Muscle layer of colon (tissue), 2 donors: ENCODE measurements around the gene SPATA31E1.

Experiments used
- H3K27ac ChIP-seq: one replicate; pipeline ENCODE4 v1.7.0; 2013; ENCODE audit warnings: low read depth, mild to moderate bottlenecking, low read length, moderate library complexity
- H3K27me3 ChIP-seq, 2 donors: one replicate each; pipeline ENCODE4 v1.7.0; 2013; ENCODE audit warnings: low read length in 2 of 2, mild to moderate bottlenecking in 2 of 2; ENCODE audit not compliant: insufficient read depth in 2 of 2, control insufficient read depth in 1 of 2
- H3K36me3 ChIP-seq: one replicate; pipeline ENCODE4 v1.7.0; 2013; ENCODE audit warnings: mild to moderate bottlenecking, low read length; ENCODE audit not compliant: insufficient read depth
- H3K4me1 ChIP-seq: one replicate; pipeline ENCODE4 v1.7.0; 2013; ENCODE audit warnings: mild to moderate bottlenecking, low read length; ENCODE audit not compliant: insufficient read depth
- H3K4me3 ChIP-seq, 2 donors: one replicate each; pipeline ENCODE4 v1.7.0; 2013; ENCODE audit warnings: low read length in 2 of 2, low read depth in 1 of 2, mild to moderate bottlenecking in 1 of 2, moderate library complexity in 1 of 2
- H3K9ac ChIP-seq: one replicate; pipeline ENCODE4 v1.7.0; 2013; ENCODE audit warnings: low read length
- H3K9me3 ChIP-seq: one replicate; pipeline ENCODE4 v1.7.0; 2013; ENCODE audit warnings: mild to moderate bottlenecking, low read length
- donor health status: abdominal sarcoma.
- donor health status: Adenocarcinoma of cecum.

Gene SPATA31E1

DNA sequence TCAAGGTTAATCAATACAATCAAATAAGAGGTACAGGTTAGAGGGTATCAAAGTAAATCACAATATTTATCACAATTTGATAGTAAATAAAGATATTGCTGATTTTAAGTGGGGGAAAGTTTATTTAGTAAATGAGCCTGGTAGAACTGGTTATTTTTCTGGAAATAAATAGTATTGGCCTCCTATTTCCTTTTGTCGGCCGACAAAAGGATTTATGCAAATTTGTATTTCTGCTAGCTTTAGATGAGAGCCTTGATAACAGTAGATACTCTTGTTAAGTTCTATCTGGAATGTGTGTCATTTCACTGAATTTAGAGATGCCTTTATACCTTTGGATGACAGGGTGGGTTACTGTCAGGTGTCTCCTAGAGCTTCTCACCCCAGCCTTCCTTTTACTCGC, 17.8 kb upstream of the SPATA31E1 start:
- no peak overlapping the region for H3K9ac ChIP-seq
- H3K9me3 ChIP-seq = peaks cover 6% of the 10 kb centered on the region
- no peak overlapping the region for H3K27ac ChIP-seq
- H3K4me3 ChIP-seq = no peak overlapping the region
- no peaks in the 10 kb centered on the region for H3K27me3 ChIP-seq
- no peaks in the 10 kb centered on the region for H3K36me3 ChIP-seq
- no peaks in the 10 kb centered on the region for H3K4me1 ChIP-seq

DNA sequence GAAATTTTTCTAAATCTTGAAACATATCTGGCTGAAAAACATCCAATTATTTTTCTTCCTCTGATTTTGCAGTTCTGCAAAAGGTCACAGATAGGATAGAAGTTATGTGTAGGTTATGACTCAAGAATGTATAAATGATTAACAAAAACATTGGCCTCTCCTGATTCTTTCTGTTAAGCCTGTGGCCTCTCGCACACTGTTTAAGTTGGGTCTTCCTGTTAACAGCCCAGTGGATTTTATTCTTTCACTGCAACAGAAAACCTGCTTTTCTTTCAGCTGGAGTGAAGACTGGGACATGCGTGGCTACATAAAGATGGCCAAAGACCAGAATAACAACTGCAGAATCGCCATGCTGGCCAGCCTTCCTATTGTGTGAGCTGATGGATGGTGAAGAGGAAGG, 17.1 kb upstream of the SPATA31E1 start:
- H3K4me1 ChIP-seq = no peaks in the 10 kb centered on the region
- no peak overlapping the region for H3K9ac ChIP-seq
- H3K4me3 ChIP-seq = no peak overlapping the region
- no peaks in the 10 kb centered on the region for H3K36me3 ChIP-seq
- H3K27me3 ChIP-seq = no peaks in the 10 kb centered on the region
- peaks cover 6% of the 10 kb centered on the region for H3K9me3 ChIP-seq
- H3K27ac ChIP-seq = no peak overlapping the region

DNA sequence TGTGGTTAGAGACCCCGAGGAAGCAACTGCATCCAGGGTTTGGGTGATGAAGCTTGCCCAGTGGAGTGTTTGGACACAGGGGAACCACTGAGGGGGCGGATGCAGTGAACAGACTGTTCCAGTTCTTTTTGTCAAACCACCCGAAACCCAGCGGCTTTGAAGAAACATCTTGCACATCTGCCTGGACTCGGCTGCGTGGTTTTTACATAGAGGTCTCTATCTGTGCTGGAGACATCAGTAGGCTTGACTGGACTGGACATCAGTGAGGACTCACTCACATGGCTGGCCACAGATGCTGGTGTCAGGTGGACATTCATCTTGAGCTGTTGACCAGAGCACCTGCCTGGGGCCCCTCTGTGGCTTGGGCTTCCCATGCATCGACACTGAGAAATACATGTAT, 15.3 kb upstream of the SPATA31E1 start:
- Histone ChIP-seq H3K9me3 (peaks cover 4% of the 10 kb centered on the region), H3K9ac (no peak overlapping the region), H3K36me3 (no peaks in the 10 kb centered on the region), H3K4me3 (no peak overlapping the region), H3K27ac (no peak overlapping the region), H3K4me1 (peaks cover 7% of the 10 kb centered on the region), H3K27me3 (no peaks in the 10 kb centered on the region)

DNA sequence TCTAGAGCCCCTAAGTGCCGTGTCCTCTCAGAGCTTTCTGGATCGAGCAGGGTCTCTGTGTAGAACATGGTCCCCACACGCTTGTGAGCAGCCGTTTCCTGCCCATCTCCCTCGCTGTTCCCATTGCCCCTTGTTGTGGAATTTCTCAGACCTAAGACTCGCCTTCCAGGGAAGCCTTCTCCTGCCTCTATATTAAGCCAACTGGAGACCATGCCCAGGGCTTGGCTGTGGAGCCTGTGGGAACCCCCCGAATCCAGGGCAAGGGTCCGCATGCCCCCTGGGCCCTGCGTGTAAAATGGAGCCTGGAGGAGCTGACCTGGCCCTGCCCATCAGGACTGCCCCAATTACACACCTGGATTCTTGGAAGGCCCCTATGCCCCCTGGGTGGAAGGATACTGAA, 14.5 kb upstream of the SPATA31E1 start:
- Histone ChIP-seq H3K4me3 (no peak overlapping the region), H3K27ac (no peak overlapping the region), H3K9ac (no peak overlapping the region), H3K27me3 (no peaks in the 10 kb centered on the region), H3K4me1 (peaks cover 15% of the 10 kb centered on the region), H3K9me3 (no peaks in the 10 kb centered on the region), H3K36me3 (no peaks in the 10 kb centered on the region)

DNA sequence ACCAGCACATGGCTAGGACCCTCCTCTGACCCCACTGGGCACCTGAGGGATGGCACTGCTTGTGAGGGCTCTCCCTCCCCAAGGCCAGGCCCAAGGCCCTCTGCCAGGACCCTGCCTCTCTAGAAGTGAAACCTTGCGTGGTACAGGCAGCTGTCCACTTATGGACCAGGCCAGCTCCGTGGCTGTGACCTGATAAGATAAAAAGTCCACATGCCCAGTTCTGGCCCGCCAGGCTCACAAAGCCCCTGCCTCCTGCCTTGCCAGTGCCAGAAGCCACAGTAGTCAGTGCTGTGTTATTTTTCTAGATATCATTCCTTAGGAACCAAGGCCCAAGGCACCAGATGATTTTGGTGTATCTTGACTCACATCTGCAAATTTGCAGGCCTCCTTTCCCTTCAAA, 14.0 kb upstream of the SPATA31E1 start:
- Histone ChIP-seq H3K4me1 (peaks cover 19% of the 10 kb centered on the region), H3K36me3 (no peaks in the 10 kb centered on the region)

DNA sequence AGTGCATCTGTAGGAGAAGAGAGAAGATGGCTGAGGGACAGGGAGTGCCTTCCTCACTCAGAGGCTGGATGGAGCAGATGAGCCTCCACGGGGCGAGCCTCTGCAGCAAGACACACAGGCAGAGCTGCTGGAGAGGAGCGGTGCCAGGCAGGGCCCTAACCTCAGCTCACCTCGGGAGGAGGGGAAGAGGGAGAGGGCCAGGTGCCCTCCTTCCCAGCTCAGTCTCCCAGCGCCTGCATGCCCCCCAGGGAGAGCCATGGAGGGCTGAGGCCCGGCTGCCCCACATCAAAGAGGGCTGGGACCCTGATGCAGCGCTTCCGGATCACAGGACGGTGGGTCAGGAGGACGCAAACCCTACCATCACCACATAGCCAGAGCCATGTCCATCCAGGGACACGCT, 13.6 kb upstream of the SPATA31E1 start:
- Histone ChIP-seq H3K36me3 (no peaks in the 10 kb centered on the region), H3K27me3 (no peaks in the 10 kb centered on the region), H3K9ac (no peak overlapping the region), H3K9me3 (no peaks in the 10 kb centered on the region), H3K4me1 (peaks cover 22% of the 10 kb centered on the region), H3K4me3 (no peak overlapping the region), H3K27ac (no peak overlapping the region)

More for the DNA sequence above, 14.0 kb upstream of the SPATA31E1 start:
- H3K27ac ChIP-seq = no peak overlapping the region
- no peak overlapping the region for H3K9ac ChIP-seq
- no peaks in the 10 kb centered on the region for H3K9me3 ChIP-seq
- no peaks in the 10 kb centered on the region for H3K27me3 ChIP-seq
- H3K4me3 ChIP-seq = no peak overlapping the region

DNA sequence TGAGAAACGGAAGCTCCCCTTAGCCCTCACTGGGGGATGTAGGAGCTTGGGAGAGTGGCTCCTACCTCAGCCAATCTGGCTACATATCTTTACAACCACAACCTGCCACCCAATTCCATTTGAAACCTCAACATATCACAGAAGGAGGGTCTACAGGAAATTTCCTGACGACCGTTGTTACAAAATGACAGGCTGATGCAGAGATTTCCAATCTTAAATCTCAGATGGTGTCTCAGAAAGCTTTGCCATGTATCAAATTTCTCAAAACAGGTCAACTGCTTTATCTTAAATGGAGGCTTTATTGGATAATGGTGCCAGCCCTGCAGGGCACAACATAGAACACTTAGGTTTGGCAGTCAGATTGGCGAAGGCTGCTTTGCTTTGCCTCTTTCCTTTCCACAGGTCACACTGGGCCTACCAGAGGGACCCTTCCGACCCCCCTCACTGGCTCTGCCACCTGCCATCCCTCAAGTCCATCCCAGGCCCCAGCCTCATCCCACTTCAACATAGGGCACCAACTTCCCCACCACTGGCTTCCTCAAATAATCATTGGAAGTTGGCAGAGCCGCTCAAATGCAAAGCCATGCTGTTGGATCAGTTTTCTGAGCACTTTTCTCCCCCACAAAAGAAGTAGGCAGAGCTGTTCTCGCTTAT, 11.1 kb upstream of the SPATA31E1 start:
- Histone ChIP-seq H3K4me3 (no peak overlapping the region), H3K27ac (peak overlapping the region; percentile 97), H3K36me3 (no peaks in the 10 kb centered on the region)

DNA sequence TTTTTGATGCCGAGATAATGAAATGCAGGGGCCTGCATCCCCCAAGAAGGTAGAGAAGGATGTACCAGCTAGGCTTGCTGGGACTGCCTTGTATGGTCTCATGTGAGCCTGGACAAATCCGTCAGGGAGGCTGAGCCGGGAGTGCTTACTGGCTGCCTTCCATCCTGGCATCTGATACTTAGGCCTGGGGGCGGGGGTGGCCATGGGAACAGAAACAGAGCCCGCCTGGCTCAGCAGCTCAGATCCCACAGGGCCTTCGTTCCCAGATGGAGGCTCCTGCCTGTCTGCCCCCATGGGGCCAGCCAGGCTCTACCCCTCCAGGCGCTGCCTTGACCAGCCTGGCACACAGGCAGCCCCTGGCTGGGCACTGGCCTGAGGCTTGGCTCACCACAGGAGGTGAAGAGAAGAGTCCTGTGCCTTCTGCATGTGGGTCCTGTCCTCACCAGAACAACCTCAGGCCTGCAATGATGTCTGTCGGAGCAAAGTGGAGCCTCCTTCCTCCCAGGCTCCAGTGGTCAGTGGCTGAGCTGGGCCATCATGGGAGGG, 10.5 kb upstream of the SPATA31E1 start:
- Histone ChIP-seq H3K9ac (no peak overlapping the region), H3K27ac (peak overlapping the region; percentile 97), H3K4me3 (no peak overlapping the region), H3K9me3 (no peaks in the 10 kb centered on the region), H3K36me3 (no peaks in the 10 kb centered on the region), H3K27me3 (no peaks in the 10 kb centered on the region), H3K4me1 (peaks cover 27% of the 10 kb centered on the region)

More for the DNA sequence above, 11.1 kb upstream of the SPATA31E1 start:
- no peaks in the 10 kb centered on the region for H3K27me3 ChIP-seq
- H3K4me1 ChIP-seq = peaks cover 27% of the 10 kb centered on the region
- no peak overlapping the region for H3K9ac ChIP-seq
- H3K9me3 ChIP-seq = no peaks in the 10 kb centered on the region

DNA sequence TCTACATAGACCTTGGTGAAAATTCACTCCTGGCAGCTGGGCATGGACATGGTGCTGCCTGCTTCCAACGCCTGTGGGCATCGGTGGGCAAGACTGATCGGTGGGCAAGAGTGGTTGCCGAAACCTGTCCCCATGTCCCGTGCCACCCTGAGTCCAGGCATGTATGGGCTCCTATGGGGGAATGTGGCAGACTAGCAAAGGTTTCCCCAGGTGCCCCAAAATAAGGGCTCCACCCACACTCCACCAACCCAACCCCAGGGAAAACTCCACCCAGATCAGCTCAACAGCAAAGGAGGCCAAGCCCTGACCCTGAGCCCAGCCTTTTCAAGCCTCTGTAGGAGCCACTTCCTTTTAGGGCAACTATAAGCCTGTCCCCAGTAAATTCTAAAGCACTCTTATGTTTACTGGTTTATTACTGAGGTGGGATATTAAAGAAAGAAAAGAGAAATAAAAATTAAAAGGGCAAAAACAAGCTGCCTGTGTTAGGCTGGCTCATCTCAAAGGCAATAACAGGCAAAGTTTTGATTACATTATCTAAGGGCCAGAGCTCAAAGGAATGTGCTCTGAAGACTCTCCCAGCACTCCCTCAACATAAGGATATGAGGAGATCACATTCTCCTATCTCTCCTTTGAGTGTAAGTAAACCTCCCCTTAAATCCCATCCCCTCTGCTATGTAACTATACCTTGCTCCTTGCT, 8.9 kb upstream of the SPATA31E1 start:
- Histone ChIP-seq H3K36me3 (no peaks in the 10 kb centered on the region), H3K9ac (no peak overlapping the region), H3K27ac (peak overlapping the region; percentile 97), H3K9me3 (no peaks in the 10 kb centered on the region), H3K4me3 (no peak overlapping the region), H3K27me3 (no peaks in the 10 kb centered on the region), H3K4me1 (peaks cover 27% of the 10 kb centered on the region)

DNA sequence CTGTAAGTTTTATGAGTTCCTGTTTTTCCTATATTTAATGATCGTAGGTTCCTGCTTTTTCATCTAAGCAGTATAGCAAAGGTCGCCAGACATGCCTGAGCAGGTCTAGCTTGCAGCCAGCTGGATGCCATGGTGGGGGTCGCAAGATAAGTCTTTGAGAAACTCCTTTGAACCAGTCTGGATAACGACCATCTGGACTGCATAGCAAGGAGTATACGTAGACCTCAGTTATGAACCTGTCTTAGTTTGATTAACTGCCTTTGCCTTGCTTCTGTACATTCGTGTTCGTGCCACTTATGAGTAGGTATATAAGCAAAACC, 8.4 kb upstream of the SPATA31E1 start:
- no peak overlapping the region for H3K9ac ChIP-seq
- H3K36me3 ChIP-seq = no peaks in the 10 kb centered on the region
- no peaks in the 10 kb centered on the region for H3K9me3 ChIP-seq
- peak overlapping the region; percentile 97 for H3K27ac ChIP-seq
- peaks cover 27% of the 10 kb centered on the region for H3K4me1 ChIP-seq
- no peaks in the 10 kb centered on the region for H3K27me3 ChIP-seq
- H3K4me3 ChIP-seq = no peak overlapping the region

DNA sequence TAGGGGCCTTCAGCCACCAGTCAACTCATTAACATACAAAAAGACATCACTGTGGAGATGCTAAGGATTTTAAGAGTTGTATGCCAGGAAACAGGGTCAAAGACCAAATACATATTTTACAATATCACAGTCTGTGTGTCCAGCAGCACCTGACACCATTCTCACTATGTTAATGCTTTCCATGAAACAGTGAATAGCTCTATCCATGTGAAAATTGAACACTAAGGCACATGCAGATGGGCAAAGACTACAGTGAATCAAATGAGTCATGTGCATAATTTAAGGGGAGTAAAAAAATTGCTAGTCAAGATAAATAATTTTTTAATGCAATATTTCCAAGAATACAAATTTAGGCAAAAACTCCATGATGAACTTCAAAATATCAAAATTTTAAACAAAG, 7.6 kb upstream of the SPATA31E1 start:
- no peaks in the 10 kb centered on the region for H3K36me3 ChIP-seq
- no peaks in the 10 kb centered on the region for H3K9me3 ChIP-seq

More for the DNA sequence above, 7.6 kb upstream of the SPATA31E1 start:
- Histone ChIP-seq H3K4me1 (peaks cover 27% of the 10 kb centered on the region), H3K9ac (no peak overlapping the region), H3K27ac (no peak overlapping the region), H3K27me3 (no peaks in the 10 kb centered on the region), H3K4me3 (no peak overlapping the region)
